GM10248 (cell line): ENCODE measurements around the gene BLOC1S1.
"Not testable (repeated sequence)": the region's sequence is repeated elsewhere in the genome, so short reads cannot be mapped to it uniquely, and the experiment has no call there.

Experiments
- CTCF ChIA-PET: fragments of 300-600 bp; sonication (Branson Sonifier 250); formaldehyde crosslinking; extraction: SDS; loops from one replicate; lab custom pipeline; 2021; ENCODE audit warnings: antibody characterized with exemption; lab: Yijun Ruan, JAX
- POLR2A ChIA-PET: fragments of 350-650 bp; sonication (Branson Sonifier 250); formaldehyde crosslinking; extraction: SDS; loops from one replicate; lab custom pipeline; 2020; ENCODE audit warnings: antibody characterized with exemption; lab: Yijun Ruan, JAX
- DNase-seq: peaks from one replicate; pipeline ENCODE4 v3.0.0; 2012; ENCODE audit errors: extremely low spot score
- CTCF ChIP-seq: IDR thresholded peaks from 2 replicates; pipeline ENCODE4 v1.5.1; 2012; ENCODE audit warnings: mild to moderate bottlenecking, low read depth; ENCODE audit errors: extremely low read depth, missing control alignments, control extremely low read depth

Gene BLOC1S1

GRCh38 chr12:55755246-55755645, 39.4 kb downstream of the BLOC1S1 start:
- CTCF ChIA-PET: interaction anchor here (1.1 to 5.6 kb wide), 5 partner anchors 10 to 240 kb away, joined by 4 to 44 read pairs (median 6); no protein-coding TSS in a partner anchor

GRCh38 chr12:55757701-55758100, 41.9 kb downstream of the BLOC1S1 start:
- no peak for DNase-seq
- POLR2A ChIA-PET: no interaction called here
- CTCF ChIA-PET: interaction anchor here (0.7 to 3.9 kb wide), 10 partner anchors 8 to 272 kb away, joined by 3 to 27 read pairs (median 6); partner anchors contain the start of gene DNAJC14
- TF ChIP-seq CTCF: no peak

More at GRCh38 chr12:55755246-55755645, 39.4 kb downstream of the BLOC1S1 start:
- POLR2A ChIA-PET: interaction anchor here (0.6 to 0.7 kb wide), 2 partner anchors 185 to 334 kb away, joined by 3 to 6 read pairs; no protein-coding TSS in a partner anchor
- no peak for TF ChIP-seq CTCF
- no peak for DNase-seq

DNA sequence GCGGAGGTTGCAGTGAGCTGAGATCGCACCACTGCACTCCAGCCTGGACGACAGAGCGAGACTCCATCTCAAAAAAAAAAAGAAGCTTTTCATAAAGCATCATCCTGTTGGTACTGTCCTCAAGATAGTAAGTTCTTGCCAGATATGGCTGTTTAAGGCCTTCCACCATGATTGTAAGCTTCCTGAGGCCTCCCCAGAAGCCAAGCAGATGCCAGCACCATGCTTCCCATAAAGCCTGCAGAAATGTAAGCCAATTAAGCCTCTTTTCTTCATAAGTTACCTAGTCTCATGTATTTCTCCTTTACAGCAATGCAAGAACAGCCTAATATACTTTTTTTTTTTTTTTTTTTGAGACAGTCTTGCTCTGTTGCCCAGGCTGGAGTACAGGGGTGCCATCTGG, 42.7 kb downstream of the BLOC1S1 start:
- CTCF ChIA-PET: interaction anchor here (1.0 to 3.9 kb wide), 7 partner anchors 9 to 59 kb away, joined by 3 to 27 read pairs (median 12); partner anchors contain the start of genes ORMDL2 and SARNP
- DNase-seq, POLR2A ChIA-PET: not testable (repeated sequence)

DNA sequence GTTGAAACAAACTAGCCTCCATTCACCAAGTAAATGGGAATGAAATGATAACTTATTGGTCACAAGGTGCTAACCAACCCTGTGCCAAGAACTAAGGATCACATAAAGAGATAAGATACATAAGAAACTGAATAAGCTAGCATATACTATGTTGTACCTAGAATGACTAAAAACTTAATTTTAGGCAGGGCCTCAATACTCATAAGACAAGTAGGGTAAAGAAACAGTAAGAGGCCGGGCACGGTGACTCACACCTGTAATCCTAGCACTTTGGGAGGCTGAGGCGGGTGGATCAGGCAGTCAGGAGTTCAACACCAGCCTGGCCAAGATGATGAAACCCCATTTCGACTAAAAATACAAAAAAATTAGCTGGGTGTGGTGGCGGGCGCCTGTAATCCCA, 44.8 kb downstream of the BLOC1S1 start:
- no peak for TF ChIP-seq CTCF
- DNase-seq: no peak
- ChIA-PET CTCF (interaction anchor here (1.0 to 2.7 kb wide), 3 partner anchors 15 to 22 kb away, joined by 3 to 9 read pairs (median 3); no protein-coding TSS in a partner anchor), POLR2A (no interaction called here)

GRCh38 chr12:55762646-55763045, 46.8 kb downstream of the BLOC1S1 start:
- CTCF ChIA-PET: interaction anchor here (1.0 to 2.7 kb wide), 5 partner anchors 11 to 55 kb away, joined by 3 to 9 read pairs (median 3); partner anchors contain the start of genes ORMDL2 and SARNP
- DNase-seq: no peak
- POLR2A ChIA-PET: interaction anchor here (0.5 kb wide), 1 partner anchor 656 kb away, joined by 3 read pairs; no protein-coding TSS in a partner anchor
- no peak for TF ChIP-seq CTCF

GRCh38 chr12:55765736-55766290, 50.0 kb downstream of the BLOC1S1 start:
- POLR2A ChIA-PET: no interaction called here
- CTCF ChIA-PET: interaction anchor here (1.2 to 1.6 kb wide), 4 partner anchors 9 to 30 kb away, joined by 3 to 6 read pairs (median 3); no protein-coding TSS in a partner anchor
- no peak for TF ChIP-seq CTCF
- DNase-seq: no peak

DNA sequence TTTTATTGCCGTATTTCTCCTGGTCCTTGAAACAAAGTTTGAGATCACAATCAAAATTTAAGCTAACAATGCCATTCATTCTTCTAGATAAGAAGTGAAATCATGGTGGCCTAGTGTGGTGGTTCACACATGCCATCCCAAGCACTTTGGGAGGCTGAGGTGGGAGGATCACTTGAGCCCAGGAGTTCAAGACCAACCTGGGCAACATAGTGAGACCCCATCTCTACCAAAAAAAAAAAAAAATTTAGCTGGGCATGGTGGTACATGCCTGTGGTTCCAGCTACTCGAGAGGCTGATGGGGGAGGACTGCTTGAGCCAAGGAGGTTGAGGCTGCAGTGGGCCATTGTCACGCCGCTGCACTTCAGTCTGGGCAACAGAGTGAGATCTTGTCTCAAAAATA, 51.3 kb downstream of the BLOC1S1 start:
- TF ChIP-seq CTCF: no peak
- POLR2A ChIA-PET: interaction anchor here (0.5 kb wide), 1 partner anchor 39 kb away, joined by 4 read pairs; no protein-coding TSS in a partner anchor
- DNase-seq: no peak
- CTCF ChIA-PET: interaction anchor here (1.4 to 2.7 kb wide), 2 partner anchors 10 to 29 kb away, joined by 3 to 12 read pairs; no protein-coding TSS in a partner anchor
